Pons (tissue), 1 donor: ENCODE data around the gene ROBO3.

Experiments used
- DNase-seq: peaks from one replicate; pipeline ENCODE4 v3.0.0-alpha.2; 2016; ENCODE audit warnings: low spot score

The ROBO3 gene

GRCh38 chr11:124892146-124892545, 26.9 kb downstream of the ROBO3 start:
- DNase-seq, result no peak

DNA sequence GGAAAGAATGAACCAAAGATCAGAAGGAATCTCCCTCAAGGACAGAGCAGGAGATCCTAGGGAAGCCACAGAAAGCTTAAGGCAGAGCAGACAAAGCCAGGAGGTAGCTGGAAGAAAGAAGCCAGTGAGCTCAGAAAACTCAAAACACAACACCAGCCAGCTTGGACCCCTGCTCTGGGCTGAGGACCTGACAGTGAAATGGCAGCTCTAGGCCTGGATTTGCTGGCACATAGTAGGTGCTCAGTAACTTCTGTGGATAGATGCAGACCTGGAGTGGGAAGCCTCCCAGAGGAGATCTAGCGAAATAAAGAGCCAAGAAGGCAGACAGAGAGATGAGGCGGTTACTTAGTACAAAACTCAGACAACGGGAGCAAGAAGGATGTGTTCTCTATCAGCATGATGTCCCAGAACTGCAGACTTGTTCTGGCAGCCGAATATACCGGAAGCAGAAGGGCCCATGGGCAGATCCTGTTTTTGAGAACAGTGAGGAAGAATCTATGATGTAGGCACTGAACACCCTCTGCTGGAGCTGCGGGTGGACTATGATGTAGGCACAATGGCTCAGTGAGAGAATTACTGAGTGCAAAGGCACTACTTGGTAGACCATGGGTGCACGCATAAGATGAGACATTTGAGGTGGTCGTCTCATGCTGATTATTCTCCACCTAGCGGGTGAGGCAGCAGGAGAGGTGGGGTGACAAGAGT, 27.7 kb downstream of the ROBO3 start:
- peak; percentile 57 for DNase-seq

GRCh38 chr11:124893781-124894401, 28.7 kb downstream of the ROBO3 start:
- DNase-seq, result no peak

DNA sequence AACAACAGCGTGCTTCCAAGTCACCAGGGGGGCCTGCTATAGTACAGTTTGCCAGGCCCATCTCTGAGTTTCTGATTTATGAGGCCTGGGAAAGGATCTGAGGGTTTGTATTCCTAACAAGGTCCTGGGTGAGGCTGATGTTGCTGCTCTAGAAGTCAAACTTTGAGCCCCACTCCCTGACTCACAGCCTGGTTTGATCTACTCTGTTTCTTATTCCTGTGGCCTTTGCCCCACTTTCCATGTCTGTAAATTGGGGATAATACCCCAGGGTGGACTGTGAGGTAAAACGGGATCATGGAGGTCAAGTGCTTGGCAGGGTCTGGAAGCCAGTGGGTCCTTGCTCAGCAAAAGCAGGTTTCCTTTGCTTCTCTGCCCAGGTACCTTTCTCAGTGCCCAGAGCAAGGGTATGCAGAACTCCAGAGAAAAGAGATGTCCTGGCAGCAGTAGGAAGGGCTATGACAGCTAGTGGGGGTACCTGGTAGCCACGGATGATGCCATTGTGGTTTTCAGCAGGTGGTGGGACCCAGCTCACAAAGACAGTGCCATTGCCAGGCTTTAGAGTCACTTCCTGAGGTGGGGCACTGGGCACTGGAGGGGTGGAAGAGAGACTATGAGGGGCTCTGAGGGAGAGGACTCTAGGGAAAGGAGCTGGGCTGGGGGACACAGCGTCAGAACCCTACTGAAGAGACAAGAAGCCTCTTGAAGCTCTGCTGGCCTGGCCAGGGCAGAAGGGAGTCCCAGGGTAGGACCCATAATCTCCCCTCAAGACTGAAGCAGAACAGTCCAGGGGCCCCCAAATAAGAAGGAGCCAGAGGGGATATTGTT, 29.6 kb downstream of the ROBO3 start:
- no peak for DNase-seq

GRCh38 chr11:124895471-124895971, 30.3 kb downstream of the ROBO3 start:
- DNase-seq, result no peak

DNA sequence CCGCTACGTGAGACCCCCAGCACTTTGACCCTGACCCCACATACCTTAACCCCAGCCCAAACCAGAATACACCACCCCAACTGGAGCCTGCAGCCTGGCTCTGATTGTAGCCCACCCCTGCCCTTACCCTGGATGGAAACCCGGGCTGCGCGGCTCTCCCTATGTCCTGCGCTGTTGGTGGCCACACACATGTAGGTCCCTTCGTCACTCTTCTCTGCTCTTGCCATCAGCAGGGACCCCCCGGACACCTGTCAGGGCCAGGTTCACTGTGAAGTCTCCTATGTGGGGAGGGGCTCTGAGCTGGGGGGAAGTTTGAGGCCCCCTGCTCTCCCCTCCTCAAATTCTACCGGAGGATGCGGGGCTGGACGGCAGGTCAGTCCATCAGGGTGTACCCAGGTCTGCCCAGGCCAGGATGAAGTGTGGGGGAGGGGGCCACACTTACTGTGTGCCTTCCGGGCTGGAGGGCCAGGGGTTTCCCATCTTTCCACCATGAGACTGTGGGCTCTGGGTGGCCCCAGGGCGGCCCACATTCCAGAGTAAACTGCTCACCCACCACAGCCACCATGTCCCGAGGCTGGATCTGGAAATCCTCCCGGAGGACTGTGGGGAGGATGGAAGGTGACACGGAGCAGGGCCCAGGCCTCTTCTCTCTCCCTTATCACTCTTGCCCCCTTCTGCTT, 31.0 kb downstream of the ROBO3 start:
- DNase-seq, result no peak

- DNase-seq, result no peak
Measured at GRCh38 chr11:124896821-124897391, 31.7 kb downstream of the ROBO3 start.

DNA sequence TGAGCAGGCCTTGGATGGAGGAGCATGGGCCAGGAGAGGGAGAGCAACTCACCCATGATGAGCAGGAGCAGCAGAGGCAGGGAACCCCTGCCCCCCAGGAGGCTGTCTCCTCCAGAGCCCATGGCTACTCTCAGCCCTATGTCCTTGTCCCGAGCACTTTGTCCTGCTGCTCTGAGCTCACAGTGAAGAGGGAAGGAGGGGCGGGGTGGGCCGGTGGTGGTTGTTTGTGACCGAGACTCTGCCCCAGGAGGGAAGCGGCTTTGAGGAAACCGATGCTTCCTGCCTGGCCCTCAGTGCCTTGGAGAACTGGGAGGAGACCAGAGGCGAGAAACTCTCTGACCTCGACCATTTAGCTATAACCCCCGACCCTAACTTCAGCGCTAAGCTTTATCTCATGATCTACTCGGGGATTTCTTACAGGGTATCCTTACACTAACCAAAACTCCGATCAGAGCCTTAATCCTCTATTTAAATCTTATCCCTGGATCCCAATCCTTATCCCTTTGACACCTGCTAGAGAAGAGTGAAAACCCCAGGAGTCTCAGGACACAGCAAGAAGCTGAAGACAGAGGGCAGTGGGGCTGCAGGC, 32.5 kb downstream of the ROBO3 start, which contains the start of gene ROBO4:
ROBO4 (minus strand) TSS at position 192 of the 589 bp plus-strand sequence; CDS start at position 122, 70 bp downstream.
- DNase-seq, result no peak

GRCh38 chr11:124898263-124898680, 33.0 kb downstream of the ROBO3 start:
- DNase-seq, result no peak

- peak; percentile 80 for DNase-seq
Measured at GRCh38 chr11:124898711-124899110, 33.5 kb downstream of the ROBO3 start.

GRCh38 chr11:124899383-124900145, 34.3 kb downstream of the ROBO3 start:
- no peak for DNase-seq

GRCh38 chr11:124900464-124900863, 35.2 kb downstream of the ROBO3 start:
- no peak for DNase-seq

DNA sequence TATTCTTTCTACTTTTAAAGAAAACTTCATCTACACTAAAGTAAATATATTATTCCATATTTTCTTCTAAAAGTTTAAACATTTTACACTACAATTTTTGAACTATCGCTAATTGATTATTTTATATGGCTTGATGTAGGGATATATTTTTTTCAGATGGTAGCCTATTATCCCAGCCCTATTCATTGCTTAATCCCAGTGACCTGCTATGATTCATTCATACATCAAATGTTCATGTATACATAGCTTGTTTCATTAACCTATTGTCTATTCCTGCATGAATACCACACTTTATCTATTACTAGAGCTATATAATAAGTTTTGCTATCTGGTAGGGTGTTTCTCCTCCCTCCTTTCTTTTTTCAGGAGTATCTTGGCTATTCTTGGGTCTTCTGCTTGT, 37.4 kb downstream of the ROBO3 start:
- no peak for DNase-seq

- no peak for DNase-seq
Measured at GRCh38 chr11:124915541-124916369, 50.5 kb downstream of the ROBO3 start.

DNA sequence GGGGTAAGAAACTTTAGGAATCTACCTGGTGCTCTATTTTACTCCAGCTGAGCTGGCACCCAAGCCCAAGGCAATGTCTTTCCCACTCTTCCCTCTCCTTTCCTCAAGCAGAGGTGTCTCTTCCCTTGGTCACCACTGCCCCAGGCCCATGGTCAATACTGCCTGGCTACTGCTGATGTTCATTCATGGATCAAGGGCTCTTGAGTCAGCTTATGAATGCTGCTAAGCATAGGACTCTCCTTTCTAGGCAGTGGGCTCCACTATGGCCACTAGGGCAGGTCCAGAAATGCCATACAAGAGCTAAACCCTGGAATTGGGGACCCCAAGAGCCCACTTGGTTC, 51.1 kb downstream of the ROBO3 start:
- DNase-seq, result no peak

DNA sequence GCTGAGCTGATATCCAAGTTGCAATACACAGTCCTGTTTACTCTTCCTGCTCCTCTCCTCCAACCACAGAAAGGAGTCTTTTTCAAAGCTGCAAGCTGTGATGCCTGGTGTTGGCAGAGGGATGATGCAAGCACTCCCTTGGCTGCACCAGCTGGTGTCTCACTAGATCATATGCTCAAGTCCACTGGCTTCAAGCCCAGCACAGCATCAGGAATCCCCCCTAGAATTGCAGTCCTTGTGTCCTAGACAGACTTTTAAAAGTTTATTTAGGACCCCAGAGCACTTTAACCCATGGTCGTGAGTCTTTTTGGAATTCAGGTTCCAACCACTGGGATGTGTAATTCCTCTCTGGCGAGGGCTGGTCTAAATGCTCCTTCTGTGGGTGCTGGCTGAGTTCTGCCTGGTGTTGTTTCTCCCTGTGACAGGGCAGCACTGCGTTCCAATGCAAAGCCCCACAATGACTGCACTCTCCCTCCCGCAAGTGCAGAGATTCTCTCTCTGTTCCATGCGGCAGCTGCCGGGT, 51.9 kb downstream of the ROBO3 start:
- DNase-seq, result peak; percentile 97

DNA sequence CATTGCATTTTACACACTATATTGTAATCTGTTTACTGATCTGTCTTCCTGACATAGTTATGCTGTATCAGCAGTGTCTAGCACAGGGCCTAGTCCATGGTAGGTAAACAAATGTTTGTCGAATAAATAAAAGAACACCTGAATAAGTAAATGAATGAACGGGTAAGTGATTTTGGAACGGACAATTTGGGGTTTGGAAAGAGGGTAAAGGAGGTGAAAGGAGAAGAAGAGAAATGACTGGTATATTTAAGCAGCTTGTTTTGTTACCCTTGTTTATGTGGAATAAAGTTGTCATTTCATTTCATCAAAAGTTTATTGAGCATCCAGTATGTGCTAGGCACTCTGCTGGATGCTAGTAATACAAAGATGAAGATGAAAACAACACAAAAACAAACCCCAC, 53.7 kb downstream of the ROBO3 start, which contains the start of gene HEPN1:
HEPN1 (plus strand) TSS at position 301 of the 400 bp plus-strand sequence.
- DNase-seq, result no peak

DNA sequence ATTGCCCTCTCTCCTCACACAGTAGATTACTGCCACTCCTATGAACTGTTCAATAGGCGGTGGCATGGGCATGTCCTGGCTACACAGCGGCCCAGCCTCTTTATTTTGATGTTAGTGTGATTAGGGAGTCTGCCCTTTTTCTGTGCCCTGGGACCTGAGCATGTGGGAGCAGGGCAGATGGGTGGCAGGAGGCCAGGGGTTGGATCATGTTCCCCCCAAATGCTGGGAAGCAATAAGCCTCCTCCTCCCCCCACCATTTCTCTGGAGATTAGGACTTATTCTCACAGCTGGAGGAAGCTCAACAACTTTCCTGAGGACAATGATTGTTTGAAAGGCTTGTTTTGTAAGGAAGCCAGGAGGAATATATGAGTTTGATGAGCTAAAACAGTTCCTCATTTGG, 54.7 kb downstream of the ROBO3 start:
- DNase-seq, result peak; percentile 79

GRCh38 chr11:124920356-124920755, 55.1 kb downstream of the ROBO3 start:
- DNase-seq, result no peak
